ENCODE data around the gene KRTAP22-1. TPM values are rescaled to one million over a fixed set of nuclear protein-coding genes. Genes with fewer than 3 reads are reported as not detected.

KRTAP22-1 gene
- total RNA-seq, 1 experiment from 2014 or later: not detected

DNA sequence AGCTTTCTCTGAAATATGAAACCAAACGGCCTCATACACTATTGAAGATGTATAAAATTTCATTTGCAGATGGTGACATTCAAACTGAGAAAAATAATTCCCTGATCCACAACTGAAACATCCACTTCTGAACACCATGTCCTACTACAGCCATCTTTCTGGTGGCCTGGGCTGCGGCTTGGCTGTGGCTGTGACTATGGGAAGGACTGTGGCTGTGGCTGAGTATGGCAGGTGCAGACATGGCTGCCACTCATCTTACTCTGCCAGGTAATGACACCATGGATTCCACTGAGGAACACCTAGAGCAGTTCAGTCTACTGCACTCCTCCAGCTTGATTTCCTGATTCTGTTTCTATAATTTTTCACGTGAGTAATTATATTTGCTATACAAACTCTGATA, 19.6 kb downstream of the KRTAP22-1 start, which contains the start of gene KRTAP20-4:
Gene KRTAP20-4, plus strand, starts transcription at position 106 of the 400 bp plus-strand sequence.
- no peaks in the 10 kb centered on the region for H3K27me3 Mint-ChIP-seq (ENCODE audit: unreplicated experiment)
- intact Hi-C loops (cut with micrococcal nuclease; ENCODE audit: unreplicated experiment): no loop called here
- H3K27ac Mint-ChIP-seq (ENCODE audit: unreplicated experiment): no peak within 1 kb of the TSS
- H3K4me1 Mint-ChIP-seq (ENCODE audit: low read depth, unreplicated experiment): no peaks in the 10 kb centered on the region
- no TSS peak for BruUV-seq (replicated peaks)
- H3K36me3 Mint-ChIP-seq (ENCODE audit: insufficient read depth, unreplicated experiment): no peaks in the 10 kb centered on the region
- H3K9me3 Mint-ChIP-seq (ENCODE audit: low read depth, unreplicated experiment): no peaks in the 10 kb centered on the region
- no peak for DNase-seq
- TF ChIP-seq CTCF (IDR thresholded peaks at IDR 0.05; ENCODE audit: unreplicated experiment): no peak
- no peak within 1 kb of the TSS for H3K4me3 Mint-ChIP-seq (ENCODE audit: low read depth, unreplicated experiment)
- CTCF ChIA-PET: no interaction called here

DNA sequence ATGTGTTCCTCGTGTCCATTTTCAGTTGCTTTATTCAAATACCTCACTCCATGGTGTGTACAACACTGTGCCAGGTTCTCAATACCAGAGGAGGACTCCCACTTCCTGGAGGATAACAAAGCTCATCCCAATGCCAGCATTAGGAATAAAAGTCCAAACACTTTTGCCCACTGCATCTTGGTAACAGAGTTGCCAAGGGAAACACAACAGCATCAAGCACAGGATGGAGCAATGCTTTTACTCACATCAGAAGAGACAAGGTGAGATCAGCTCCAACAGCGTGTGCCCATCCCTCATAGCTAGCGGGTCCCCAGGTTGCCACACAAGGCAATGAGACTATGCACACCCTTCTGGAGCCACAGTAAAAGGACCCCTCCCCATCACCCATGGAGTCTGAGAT, 22.5 kb downstream of the KRTAP22-1 start:
- Mint-ChIP-seq H3K4me1 (ENCODE audit: low read depth, unreplicated experiment) (no peaks in the 10 kb centered on the region), H3K9me3 (ENCODE audit: low read depth, unreplicated experiment) (peaks cover 3% of the 10 kb centered on the region), H3K4me3 (ENCODE audit: low read depth, unreplicated experiment) (no peak overlapping the region), H3K27me3 (ENCODE audit: unreplicated experiment) (no peaks in the 10 kb centered on the region), H3K36me3 (ENCODE audit: insufficient read depth, unreplicated experiment) (no peaks in the 10 kb centered on the region), H3K27ac (ENCODE audit: unreplicated experiment) (no peak overlapping the region)
- BruUV-seq (replicated peaks): no TSS peak
- intact Hi-C loops (cut with micrococcal nuclease; ENCODE audit: unreplicated experiment): no loop called here
- DNase-seq: no peak
- CTCF ChIA-PET: no interaction called here
- no peak for TF ChIP-seq CTCF (IDR thresholded peaks at IDR 0.05; ENCODE audit: unreplicated experiment)

- intact Hi-C loops (cut with micrococcal nuclease; ENCODE audit: unreplicated experiment): no loop called here
- no TSS peak for BruUV-seq (replicated peaks)
- H3K4me3 Mint-ChIP-seq (ENCODE audit: low read depth, unreplicated experiment): no peak overlapping the region
- no peak for DNase-seq
- TF ChIP-seq CTCF (IDR thresholded peaks at IDR 0.05; ENCODE audit: unreplicated experiment): no peak
- no peaks in the 10 kb centered on the region for H3K4me1 Mint-ChIP-seq (ENCODE audit: low read depth, unreplicated experiment)
- no peaks in the 10 kb centered on the region for H3K27me3 Mint-ChIP-seq (ENCODE audit: unreplicated experiment)
- H3K36me3 Mint-ChIP-seq (ENCODE audit: insufficient read depth, unreplicated experiment): no peaks in the 10 kb centered on the region
- peaks cover 3% of the 10 kb centered on the region for H3K9me3 Mint-ChIP-seq (ENCODE audit: low read depth, unreplicated experiment)
- H3K27ac Mint-ChIP-seq (ENCODE audit: unreplicated experiment): no peak overlapping the region
- CTCF ChIA-PET: no interaction called here
These were observed 24.7 kb downstream of the KRTAP22-1 start for GRCh38 chr21:30625449-30626165.

- TF ChIP-seq CTCF (IDR thresholded peaks at IDR 0.05; ENCODE audit: unreplicated experiment): no peak
- CTCF ChIA-PET: no interaction called here
- Mint-ChIP-seq H3K36me3 (ENCODE audit: insufficient read depth, unreplicated experiment) (no peaks in the 10 kb centered on the region), H3K27me3 (ENCODE audit: unreplicated experiment) (no peaks in the 10 kb centered on the region), H3K4me3 (ENCODE audit: low read depth, unreplicated experiment) (no peak overlapping the region), H3K4me1 (ENCODE audit: low read depth, unreplicated experiment) (no peaks in the 10 kb centered on the region), H3K9me3 (ENCODE audit: low read depth, unreplicated experiment) (peaks cover 13% of the 10 kb centered on the region), H3K27ac (ENCODE audit: unreplicated experiment) (no peak overlapping the region)
- DNase-seq: no peak
- intact Hi-C loops (cut with micrococcal nuclease; ENCODE audit: unreplicated experiment): no loop called here
- no TSS peak for BruUV-seq (replicated peaks)
These were observed 27.2 kb downstream of the KRTAP22-1 start for GRCh38 chr21:30628109-30628508.

Data from Calu3 (cell line).